ENCODE measurements around the gene TFF1.

DNA sequence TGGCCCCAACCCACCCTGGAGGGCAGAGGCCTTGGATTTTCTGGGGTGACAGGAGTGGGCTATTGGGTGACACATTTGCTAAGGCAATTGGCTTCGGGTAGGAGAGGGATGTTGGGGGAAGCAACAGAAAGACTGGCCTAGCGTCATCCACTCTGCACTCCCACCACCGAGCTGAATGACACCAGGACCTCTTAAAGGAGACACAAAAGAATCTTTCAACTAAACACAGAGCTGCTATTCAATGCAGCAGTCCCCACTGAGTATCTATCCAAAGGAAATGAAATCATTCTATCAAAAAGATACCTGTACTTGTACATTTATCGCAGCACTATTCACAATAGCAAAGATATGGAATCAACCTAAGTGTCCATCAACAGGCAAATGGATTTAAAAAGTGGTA, 21.7 kb downstream of the TFF1 start:
- TF ChIP-seq CTCF (conservative IDR thresholded peaks at IDR 0.05 in 1 of 2, IDR thresholded peaks at IDR 0.05 in 1 of 2; ENCODE audit: extremely low read depth in 1 of 2, insufficient read depth in 1 of 2, low read depth in 1 of 2, low read length in 2 of 2) = no peak
- no peak for TF ChIP-seq EZH2 (IDR thresholded peaks at IDR 0.05; ENCODE audit: borderline replicate concordance, low read length)

All from mammary epithelial cell (primary cell).